ENCODE measurements around the gene ACKR2. TPM values are rescaled to one million over a fixed set of nuclear protein-coding genes. Genes with fewer than 3 reads are reported as not detected.
A peak's percentile ranks its signal among the peaks of the same experiment; 100 is the strongest.

The ACKR2 gene
- total RNA-seq, 1 experiment from 2014 or later: not detected

DNA sequence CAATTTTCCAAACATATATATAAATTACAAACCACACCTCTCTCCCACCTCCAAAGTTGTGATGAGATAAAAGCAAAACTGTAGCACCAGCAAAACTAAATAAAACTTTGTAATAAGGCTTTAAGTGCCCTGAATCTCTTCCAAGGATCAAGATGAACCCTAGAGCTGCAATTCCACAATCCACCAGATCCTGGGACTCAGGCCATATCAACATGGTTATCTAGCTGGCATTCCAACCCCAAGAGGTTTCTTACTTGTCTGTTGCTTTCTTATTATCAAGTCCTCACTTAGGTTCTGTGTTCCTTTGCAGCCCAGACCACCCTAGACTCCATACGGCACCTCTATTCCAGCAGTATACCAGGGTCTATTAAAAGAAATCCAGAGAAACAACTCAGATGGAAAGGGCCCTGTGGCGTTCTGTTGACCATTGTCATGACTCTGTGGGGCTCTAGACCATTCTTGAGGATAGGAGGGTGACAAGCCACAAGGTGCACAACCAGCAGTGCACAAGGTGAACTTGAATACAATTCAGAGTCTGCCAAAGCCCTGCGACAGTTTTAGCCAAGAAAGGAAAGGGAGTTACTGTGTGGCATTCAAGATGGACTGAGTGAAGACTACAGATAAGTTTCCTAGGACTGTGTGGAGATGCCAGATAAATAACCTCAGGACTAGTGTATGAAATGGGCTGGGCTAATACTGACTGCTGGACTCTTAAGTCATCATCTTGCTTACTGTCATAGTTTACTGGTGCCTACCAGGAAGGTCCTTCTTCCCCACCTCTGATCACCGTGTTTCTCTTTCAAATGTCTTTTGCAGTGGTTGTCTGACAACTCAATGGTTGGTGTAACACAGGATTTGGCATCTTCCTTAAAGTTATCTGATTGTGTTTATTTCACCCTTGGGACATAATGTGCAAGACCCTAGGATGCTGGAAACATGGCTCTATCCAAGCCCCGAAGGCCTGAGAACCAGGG, 27.2 kb downstream of the ACKR2 start:
- DNase-seq: no peak
- H3K23me2 ChIP-seq (ENCODE audit: insufficient read length, low read depth, low read length, poor library complexity, severe bottlenecking): no peaks in the 10 kb centered on the region
- H3K23ac ChIP-seq (ENCODE audit: insufficient read length, low read depth, low read length): peak overlapping the region; percentile 26
- no peak overlapping the region for H3K4me2 ChIP-seq (ENCODE audit: insufficient read depth, insufficient read length, low read length)
- H4K20me1 ChIP-seq (ENCODE audit: control insufficient read depth, insufficient read depth, insufficient read length): no peaks in the 10 kb centered on the region
- no peaks in the 10 kb centered on the region for H3K27me3 ChIP-seq (ENCODE audit: insufficient read depth, low read length)
- H3K9ac ChIP-seq (ENCODE audit: extremely low read depth, insufficient read length, low read length): no peak overlapping the region
- H3T11ph ChIP-seq (ENCODE audit: low read length): no peak overlapping the region
- no peak overlapping the region for H2BK20ac ChIP-seq (ENCODE audit: low read depth, low read length, poor library complexity, severe bottlenecking)
- no peaks in the 10 kb centered on the region for H3K79me1 ChIP-seq (ENCODE audit: insufficient read depth, low read depth, low read length, poor library complexity, severe bottlenecking)
- no peak overlapping the region for H2AFZ ChIP-seq (ENCODE audit: low read length)
- Mint-ChIP-seq H3K4me3 (no peak overlapping the region), H3K4me1 (peaks cover 2 to 6% of the 10 kb centered on the region in 2 experiments; a peak in 3 of 4 replicates), H3K27me3 (ENCODE audit: low read depth) (peaks cover 8% of the 10 kb centered on the region), H3K36me3 (ENCODE audit: insufficient read depth in 1 of 3, low read depth in 3 of 3) (no peaks in the 10 kb centered on the region), H3K9me3 (no peaks in the 10 kb centered on the region), H3K27ac (no peak overlapping the region; a peak in 1 of 7 replicates)
- H2BK15ac ChIP-seq (ENCODE audit: low read depth, low read length): no peak overlapping the region
- no peak overlapping the region for H2BK120ac ChIP-seq (ENCODE audit: low read depth, low read length, poor library complexity, severe bottlenecking)
- H3K4me1 ChIP-seq (ENCODE audit: insufficient read depth, low read length): no peaks in the 10 kb centered on the region
- no peaks in the 10 kb centered on the region for H3K9me3 ChIP-seq (ENCODE audit: control insufficient read depth, low read depth, low read length)
- no peak overlapping the region for H3K14ac ChIP-seq (ENCODE audit: insufficient read depth, low read length)
- no peak overlapping the region for H2BK5ac ChIP-seq (ENCODE audit: insufficient read length, low read length)
- H4K91ac ChIP-seq (ENCODE audit: insufficient read length, low read depth, low read length): no peak overlapping the region
- TF ChIP-seq CTCF (conservative IDR thresholded peaks at IDR 0.05): peak; percentile 26; the same call in 2 of the 3 replicates
- WGBS (ENCODE audit: extremely low coverage, insufficient read length, low lambda C conversion rate): no CpG with 5 or more reads among the region's 5 CpGs
- H3K56ac ChIP-seq (ENCODE audit: insufficient read length, low read depth, low read length): no peak overlapping the region
- H4K5ac ChIP-seq (ENCODE audit: insufficient read length, low read depth, low read length): no peak overlapping the region
- no peak overlapping the region for H2AK5ac ChIP-seq (ENCODE audit: insufficient read length, low read length)
- H3K27ac ChIP-seq (ENCODE audit: insufficient read length, low read depth, low read length): no peak overlapping the region
- H2BK12ac ChIP-seq (ENCODE audit: insufficient read length, low read depth, low read length): no peak overlapping the region
- no peaks in the 10 kb centered on the region for H3K79me2 ChIP-seq (ENCODE audit: insufficient read depth, low read length)
- H3K18ac ChIP-seq (ENCODE audit: insufficient read length, low read depth, low read length): no peak overlapping the region
- no peak overlapping the region for H4K8ac ChIP-seq (replicated peaks; ENCODE audit: insufficient read length, low read depth, low read length)
- no peak overlapping the region for H3K4ac ChIP-seq (ENCODE audit: low read depth, low read length)
